Measurements from ENCODE around the gene HSD3B7.

Gene HSD3B7

GRCh38 chr16:30983898-30984610 lies 953 bp upstream of the HSD3B7 start:
- no peak for FAIRE-seq

- FAIRE-seq = no peak
Observed at GRCh38 chr16:30985401-30986128, 558 bp downstream of the HSD3B7 start.

GRCh38 chr16:30986129-30986991 lies 1.4 kb downstream of the HSD3B7 start:
- no peak for FAIRE-seq

- no peak for FAIRE-seq
Observed at GRCh38 chr16:30987581-30988190, 2.7 kb downstream of the HSD3B7 start.

- no peak for FAIRE-seq
Observed at GRCh38 chr16:30989469-30990047, 4.6 kb downstream of the HSD3B7 start.

- FAIRE-seq = no peak
Observed at GRCh38 chr16:30990105-30990504, 5.1 kb downstream of the HSD3B7 start.

GRCh38 chr16:30991052-30991451 lies 6.0 kb downstream of the HSD3B7 start:
- no peak for FAIRE-seq

GRCh38 chr16:30992276-30992780 lies 7.3 kb downstream of the HSD3B7 start:
- FAIRE-seq = no peak

- no peak for FAIRE-seq
Observed at GRCh38 chr16:30992931-30993816, 8.2 kb downstream of the HSD3B7 start.

GRCh38 chr16:30995927-30996323 lies 10.9 kb downstream of the HSD3B7 start:
- FAIRE-seq = no peak

- no peak for FAIRE-seq
Observed at GRCh38 chr16:30996324-30996984, 11.4 kb downstream of the HSD3B7 start.

GRCh38 chr16:30996985-30997724 lies 12.1 kb downstream of the HSD3B7 start:
- FAIRE-seq = no peak

GRCh38 chr16:30997725-30998711 lies 13.0 kb downstream of the HSD3B7 start:
- no peak for FAIRE-seq

- FAIRE-seq = no peak
Observed at GRCh38 chr16:30998852-30999761, 14.1 kb downstream of the HSD3B7 start.

GRCh38 chr16:31000671-31001382 lies 15.8 kb downstream of the HSD3B7 start:
- no peak for FAIRE-seq

- no peak for FAIRE-seq
Observed at GRCh38 chr16:31001507-31002249, 16.7 kb downstream of the HSD3B7 start.

Data from colon (tissue), 2 donors.